ENCODE results near the gene ISYNA1. TPM values are rescaled to one million over a fixed set of nuclear protein-coding genes. Genes with fewer than 3 reads are reported as not detected.
A peak's percentile ranks its signal among the peaks of the same experiment; 100 is the strongest.

ISYNA1 gene
- total and polyA plus RNA-seq, 2 experiments from 2014 or later: 191 to 208 TPM

- Histone ChIP-seq H3K27ac (ENCODE audit: low read depth) (no peak overlapping the region), H3F3A (replicated peaks; ENCODE audit: low read depth) (peaks cover 26% of the 10 kb centered on the region), H3K4me1 (ENCODE audit: insufficient read depth) (peaks cover 9% of the 10 kb centered on the region), H3K36me3 (ENCODE audit: insufficient read depth) (no peaks in the 10 kb centered on the region), H4K20me1 (replicated peaks; ENCODE audit: insufficient read depth) (no peaks in the 10 kb centered on the region), H3K27me3 (ENCODE audit: insufficient read depth) (peaks cover 21% of the 10 kb centered on the region), H3K9me2 (ENCODE audit: insufficient read depth) (no peaks in the 10 kb centered on the region), H3K79me2 (replicated peaks; ENCODE audit: insufficient read depth) (no peaks in the 10 kb centered on the region), H3K4me3 (peak overlapping the region; percentile 50; the same call in 1 of the 2 replicates), H3K4me2 (peak overlapping the region; percentile 62; the same call in 1 of the 2 replicates), H2AFZ (no peak overlapping the region)
- DNase-seq (ENCODE audit: low spot score) (peak; percentile 85), ATAC-seq (peak; percentile 80)
- no peaks in the 10 kb centered on the region for H3K9me3 Mint-ChIP-seq
- H3K36me3 Mint-ChIP-seq (ENCODE audit: low read depth): peaks cover 11% of the 10 kb centered on the region
- H3K4me3 Mint-ChIP-seq: peak overlapping the region; percentile 60
- TF ChIP-seq ZNF114 (CRISPR knock-in tag; IDR thresholded peaks at IDR 0.05) (no peak), EZH2 (IDR thresholded peaks at IDR 0.05; ENCODE audit: low read depth, unreplicated experiment) (no peak), EZH2phosphoT487 (IDR thresholded peaks at IDR 0.05; ENCODE audit: unreplicated experiment) (no peak), STAT1 (IDR thresholded peaks at IDR 0.05; ENCODE audit: unreplicated experiment) (no peak), POLR2AphosphoS5 (IDR thresholded peaks at IDR 0.05; ENCODE audit: low read depth) (no peak), ZNF331 (CRISPR knock-in tag; IDR thresholded peaks at IDR 0.05; ENCODE audit: low read depth) (no peak), NANOG (IDR thresholded peaks at IDR 0.05; ENCODE audit: borderline replicate concordance) (no peak), REST (IDR thresholded peaks at IDR 0.05; ENCODE audit: unreplicated experiment) (no peak), JUNB (IDR thresholded peaks at IDR 0.05; ENCODE audit: unreplicated experiment) (no peak), CREB1 (CRISPR knock-in tag; IDR thresholded peaks at IDR 0.05; ENCODE audit: low read depth) (peak; percentile 46)
- TF ChIP-seq, protein P1, sequence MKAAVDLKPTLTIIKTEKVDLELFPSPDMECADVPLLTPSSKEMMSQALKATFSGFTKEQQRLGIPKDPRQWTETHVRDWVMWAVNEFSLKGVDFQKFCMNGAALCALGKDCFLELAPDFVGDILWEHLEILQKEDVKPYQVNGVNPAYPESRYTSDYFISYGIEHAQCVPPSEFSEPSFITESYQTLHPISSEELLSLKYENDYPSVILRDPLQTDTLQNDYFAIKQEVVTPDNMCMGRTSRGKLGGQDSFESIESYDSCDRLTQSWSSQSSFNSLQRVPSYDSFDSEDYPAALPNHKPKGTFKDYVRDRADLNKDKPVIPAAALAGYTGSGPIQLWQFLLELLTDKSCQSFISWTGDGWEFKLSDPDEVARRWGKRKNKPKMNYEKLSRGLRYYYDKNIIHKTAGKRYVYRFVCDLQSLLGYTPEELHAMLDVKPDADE (IDR thresholded peaks at IDR 0.05): no peak
- TF ChIP-seq, protein P2, sequence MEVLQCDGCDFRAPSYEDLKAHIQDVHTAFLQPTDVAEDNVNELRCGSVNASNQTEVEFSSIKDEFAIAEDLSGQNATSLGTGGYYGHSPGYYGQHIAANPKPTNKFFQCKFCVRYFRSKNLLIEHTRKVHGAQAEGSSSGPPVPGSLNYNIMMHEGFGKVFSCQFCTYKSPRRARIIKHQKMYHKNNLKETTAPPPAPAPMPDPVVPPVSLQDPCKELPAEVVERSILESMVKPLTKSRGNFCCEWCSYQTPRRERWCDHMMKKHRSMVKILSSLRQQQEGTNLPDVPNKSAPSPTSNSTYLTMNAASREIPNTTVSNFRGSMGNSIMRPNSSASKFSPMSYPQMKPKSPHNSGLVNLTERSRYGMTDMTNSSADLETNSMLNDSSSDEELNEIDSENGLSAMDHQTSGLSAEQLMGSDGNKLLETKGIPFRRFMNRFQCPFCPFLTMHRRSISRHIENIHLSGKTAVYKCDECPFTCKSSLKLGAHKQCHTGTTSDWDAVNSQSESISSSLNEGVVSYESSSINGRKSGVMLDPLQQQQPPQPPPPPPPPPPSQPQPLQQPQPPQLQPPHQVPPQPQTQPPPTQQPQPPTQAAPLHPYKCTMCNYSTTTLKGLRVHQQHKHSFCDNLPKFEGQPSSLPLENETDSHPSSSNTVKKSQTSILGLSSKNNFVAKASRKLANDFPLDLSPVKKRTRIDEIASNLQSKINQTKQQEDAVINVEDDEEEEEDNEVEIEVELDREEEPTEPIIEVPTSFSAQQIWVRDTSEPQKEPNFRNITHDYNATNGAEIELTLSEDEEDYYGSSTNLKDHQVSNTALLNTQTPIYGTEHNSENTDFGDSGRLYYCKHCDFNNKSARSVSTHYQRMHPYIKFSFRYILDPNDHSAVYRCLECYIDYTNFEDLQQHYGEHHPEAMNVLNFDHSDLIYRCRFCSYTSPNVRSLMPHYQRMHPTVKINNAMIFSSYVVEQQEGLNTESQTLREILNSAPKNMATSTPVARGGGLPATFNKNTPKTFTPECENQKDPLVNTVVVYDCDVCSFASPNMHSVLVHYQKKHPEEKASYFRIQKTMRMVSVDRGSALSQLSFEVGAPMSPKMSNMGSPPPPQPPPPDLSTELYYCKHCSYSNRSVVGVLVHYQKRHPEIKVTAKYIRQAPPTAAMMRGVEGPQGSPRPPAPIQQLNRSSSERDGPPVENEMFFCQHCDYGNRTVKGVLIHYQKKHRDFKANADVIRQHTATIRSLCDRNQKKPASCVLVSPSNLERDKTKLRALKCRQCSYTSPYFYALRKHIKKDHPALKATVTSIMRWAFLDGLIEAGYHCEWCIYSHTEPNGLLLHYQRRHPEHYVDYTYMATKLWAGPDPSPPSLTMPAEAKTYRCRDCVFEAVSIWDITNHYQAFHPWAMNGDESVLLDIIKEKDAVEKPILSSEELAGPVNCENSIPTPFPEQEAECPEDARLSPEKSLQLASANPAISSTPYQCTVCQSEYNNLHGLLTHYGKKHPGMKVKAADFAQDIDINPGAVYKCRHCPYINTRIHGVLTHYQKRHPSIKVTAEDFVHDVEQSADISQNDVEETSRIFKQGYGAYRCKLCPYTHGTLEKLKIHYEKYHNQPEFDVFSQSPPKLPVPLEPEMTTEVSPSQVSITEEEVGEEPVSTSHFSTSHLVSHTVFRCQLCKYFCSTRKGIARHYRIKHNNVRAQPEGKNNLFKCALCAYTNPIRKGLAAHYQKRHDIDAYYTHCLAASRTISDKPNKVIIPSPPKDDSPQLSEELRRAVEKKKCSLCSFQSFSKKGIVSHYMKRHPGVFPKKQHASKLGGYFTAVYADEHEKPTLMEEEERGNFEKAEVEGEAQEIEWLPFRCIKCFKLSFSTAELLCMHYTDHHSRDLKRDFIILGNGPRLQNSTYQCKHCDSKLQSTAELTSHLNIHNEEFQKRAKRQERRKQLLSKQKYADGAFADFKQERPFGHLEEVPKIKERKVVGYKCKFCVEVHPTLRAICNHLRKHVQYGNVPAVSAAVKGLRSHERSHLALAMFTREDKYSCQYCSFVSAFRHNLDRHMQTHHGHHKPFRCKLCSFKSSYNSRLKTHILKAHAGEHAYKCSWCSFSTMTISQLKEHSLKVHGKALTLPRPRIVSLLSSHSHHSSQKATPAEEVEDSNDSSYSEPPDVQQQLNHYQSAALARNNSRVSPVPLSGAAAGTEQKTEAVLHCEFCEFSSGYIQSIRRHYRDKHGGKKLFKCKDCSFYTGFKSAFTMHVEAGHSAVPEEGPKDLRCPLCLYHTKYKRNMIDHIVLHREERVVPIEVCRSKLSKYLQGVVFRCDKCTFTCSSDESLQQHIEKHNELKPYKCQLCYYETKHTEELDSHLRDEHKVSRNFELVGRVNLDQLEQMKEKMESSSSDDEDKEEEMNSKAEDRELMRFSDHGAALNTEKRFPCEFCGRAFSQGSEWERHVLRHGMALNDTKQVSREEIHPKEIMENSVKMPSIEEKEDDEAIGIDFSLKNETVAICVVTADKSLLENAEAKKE (CRISPR knock-in tag; IDR thresholded peaks at IDR 0.05): no peak
- TF ChIP-seq, protein P3, sequence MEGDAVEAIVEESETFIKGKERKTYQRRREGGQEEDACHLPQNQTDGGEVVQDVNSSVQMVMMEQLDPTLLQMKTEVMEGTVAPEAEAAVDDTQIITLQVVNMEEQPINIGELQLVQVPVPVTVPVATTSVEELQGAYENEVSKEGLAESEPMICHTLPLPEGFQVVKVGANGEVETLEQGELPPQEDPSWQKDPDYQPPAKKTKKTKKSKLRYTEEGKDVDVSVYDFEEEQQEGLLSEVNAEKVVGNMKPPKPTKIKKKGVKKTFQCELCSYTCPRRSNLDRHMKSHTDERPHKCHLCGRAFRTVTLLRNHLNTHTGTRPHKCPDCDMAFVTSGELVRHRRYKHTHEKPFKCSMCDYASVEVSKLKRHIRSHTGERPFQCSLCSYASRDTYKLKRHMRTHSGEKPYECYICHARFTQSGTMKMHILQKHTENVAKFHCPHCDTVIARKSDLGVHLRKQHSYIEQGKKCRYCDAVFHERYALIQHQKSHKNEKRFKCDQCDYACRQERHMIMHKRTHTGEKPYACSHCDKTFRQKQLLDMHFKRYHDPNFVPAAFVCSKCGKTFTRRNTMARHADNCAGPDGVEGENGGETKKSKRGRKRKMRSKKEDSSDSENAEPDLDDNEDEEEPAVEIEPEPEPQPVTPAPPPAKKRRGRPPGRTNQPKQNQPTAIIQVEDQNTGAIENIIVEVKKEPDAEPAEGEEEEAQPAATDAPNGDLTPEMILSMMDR (conservative IDR thresholded peaks at IDR 0.05; ENCODE audit: low read depth in 2 of 2): peak; percentile 77 to 98
- peaks cover 14% of the 10 kb centered on the region for H3K4me1 Mint-ChIP-seq
- H3K27me3 Mint-ChIP-seq (ENCODE audit: insufficient read depth, low read depth, poor library complexity): peaks cover 37% of the 10 kb centered on the region
- H3K27ac Mint-ChIP-seq: no peak overlapping the region
Measured at GRCh38 chr19:18388100-18388959, 49.6 kb downstream of the ISYNA1 start.
